K562 (cell line): ENCODE results near the gene POU3F3. TPM values are rescaled to one million over a fixed set of nuclear protein-coding genes. Genes with fewer than 3 reads are reported as not detected.

Experiments
- ATAC-seq: fragments of 200-7000 bp; cut with Tn5 transposase; 3 replicates; pipeline ENCODE4 v1.9.1; 2020; ENCODE audit warnings: moderate library complexity
- BruUV-seq: library from RNA; stranded (reverse); fragments of 400-500 nt; replicated peaks from 2 replicates; lab custom pipeline; 2021; lab: Mats Ljungman, UMichigan
- CTCF ChIA-PET: fragments of 300-600 bp; formaldehyde crosslinking; extraction: SDS; loops from one replicate; lab custom pipeline; 2021; ENCODE audit warnings: low intra/inter-chr PET ratio; lab: Yijun Ruan, JAX
- POLR2A ChIA-PET: fragments of 300-600, 350-650 bp; sonication (Branson Sonifier 250); formaldehyde crosslinking; extraction: SDS; loops from one replicate; lab custom pipeline; 2021; ENCODE audit warnings: antibody characterized with exemption, inconsistent platforms; lab: Yijun Ruan, JAX
- DNase-seq, 4 experiments: peaks; one replicate each; pipeline versions ENCODE4 v3.0.0 to v3.0.0-alpha.2; 2011 to 2018; ENCODE audit warnings: low spot score in 3 of 4, mixed read lengths in 3 of 4; ENCODE audit errors: extremely low read depth in 1 of 4
- FAIRE-seq: peaks from 2 replicates; lab custom pipeline; 2011; peaks lifted over from hg19 to GRCh38; lab: Jason Lieb, UNC
- H2AFZ ChIP-seq: 2 replicates; pipeline ENCODE4 v1.6.0; 2011; ENCODE audit warnings: low read depth, low read length, control low read depth, inconsistent platforms
- H3K27ac ChIP-seq: fragments of 200-600 bp; 3 replicates; pipeline ENCODE4 v1.8.0; 2011; ENCODE audit warnings: low read depth, mild to moderate bottlenecking, control low read depth, inconsistent platforms, low read length, moderate library complexity, mixed read lengths; ENCODE audit errors: extremely low read depth
- H3K27me3 ChIP-seq, 2 experiments: fragments of 300-600 bp in 1 of 2; 2 replicates in 1 of 2; 3 replicates in 1 of 2; pipeline versions ENCODE4 v1.6.0 to v1.8.0; 2011; ENCODE audit warnings: inconsistent platforms in 2 of 2, low read length in 2 of 2, mild to moderate bottlenecking in 1 of 2, mixed read lengths in 1 of 2, moderate library complexity in 1 of 2; ENCODE audit not compliant: control insufficient read depth in 2 of 2, insufficient read depth in 2 of 2
- H3K36me3 ChIP-seq: fragments of 300-600 bp; 3 replicates; pipeline ENCODE4 v1.8.0; 2011; ENCODE audit warnings: mild to moderate bottlenecking, low read length, inconsistent platforms; ENCODE audit not compliant: control insufficient read depth, insufficient read depth
- H3K4me1 ChIP-seq, 2 experiments: fragments of 200-600 bp in 1 of 2; replicated peaks in 1 of 2; 2 replicates in 1 of 2; 3 replicates in 1 of 2; pipeline versions ENCODE4 v1.5.1 to v1.8.0; 2011; ENCODE audit warnings: inconsistent platforms in 2 of 2, low read length in 2 of 2, mild to moderate bottlenecking in 1 of 2, mixed read lengths in 1 of 2, moderate library complexity in 1 of 2; ENCODE audit not compliant: control insufficient read depth in 2 of 2, insufficient read depth in 2 of 2
- H3K4me2 ChIP-seq: 2 replicates; pipeline ENCODE4 v1.6.1; 2011; ENCODE audit warnings: low read length, control low read depth, inconsistent platforms, mixed read lengths; ENCODE audit not compliant: insufficient read depth
- H3K4me3 ChIP-seq: fragments of 200-600 bp; sonication (generic), shearing (Covaris generic); 2 replicates; pipeline ENCODE4 v1.5.1; 2016; ENCODE audit warnings: control low read depth, inconsistent platforms
- H3K79me2 ChIP-seq: fragments of 200-600 bp; 3 replicates; pipeline ENCODE4 v1.8.0; 2011; ENCODE audit warnings: low read length, inconsistent platforms; ENCODE audit not compliant: control insufficient read depth, insufficient read depth
- H3K9ac ChIP-seq, 2 experiments: 2 replicates each; pipeline versions ENCODE4 v1.6.0 to v1.6.1; 2011; ENCODE audit warnings: low read depth in 2 of 2, low read length in 2 of 2, control low read depth in 1 of 2, inconsistent platforms in 1 of 2, mild to moderate bottlenecking in 1 of 2, mixed read lengths in 1 of 2; ENCODE audit not compliant: insufficient read depth in 1 of 2
- H3K9me1 ChIP-seq: one replicate; pipeline ENCODE4 v1.6.0; 2011; ENCODE audit warnings: inconsistent platforms, mild to moderate bottlenecking, low read length, moderate library complexity; ENCODE audit not compliant: control insufficient read depth, insufficient read depth
- H3K9me3 ChIP-seq: replicated peaks from 2 replicates; pipeline ENCODE4 v1.5.1; 2011; ENCODE audit warnings: low read depth, low read length, inconsistent platforms; ENCODE audit not compliant: control insufficient read depth, insufficient read depth
- H4K20me1 ChIP-seq: replicated peaks from 2 replicates; pipeline ENCODE4 v1.6.1; 2011; ENCODE audit warnings: low read length, inconsistent platforms, mixed read lengths; ENCODE audit not compliant: control insufficient read depth, insufficient read depth
- ADNP ChIP-seq: fragments of 200-800 bp; sonication (Bioruptor generic); IDR thresholded peaks from 2 replicates; pipeline ENCODE4 v1.6.1; 2016; ENCODE audit warnings: missing genetic modification characterization, missing compliant biosample characterization
- CREM ChIP-seq: IDR thresholded peaks from 2 replicates; pipeline ENCODE4 v1.6.1; 2014; ENCODE audit warnings: antibody characterized with exemption, low read depth
- ERF ChIP-seq: fragments of 450-650 bp; formaldehyde crosslinking; IDR thresholded peaks from 2 replicates; pipeline ENCODE4 v1.4.0; 2020; ENCODE audit warnings: mild to moderate bottlenecking, mixed read lengths
- ID3 ChIP-seq, 2 experiments: fragments of 250-450 bp in 1 of 2; fragments of 450-650 bp in 1 of 2; sonication (Bioruptor Pico) in 1 of 2; IDR thresholded peaks; 2 replicates each; pipeline versions ENCODE4 v1.6.1 to v1.8.0; 2016 to 2021; ENCODE audit warnings: mild to moderate bottlenecking in 2 of 2, moderate library complexity in 2 of 2, missing compliant biosample characterization in 1 of 2, missing genetic modification characterization in 1 of 2
- KDM5B ChIP-seq: fragments of 200-600 bp; sonication (generic); IDR thresholded peaks from 2 replicates; pipeline ENCODE4 v1.6.1; 2012; ENCODE audit warnings: low read depth, mild to moderate bottlenecking, moderate library complexity, low read length, control low read depth, inconsistent platforms; ENCODE audit not compliant: insufficient replicate concordance
- MYBL2 ChIP-seq, 2 experiments: fragments of 450-650 bp in 1 of 2; sonication (generic) in 1 of 2; formaldehyde crosslinking in 1 of 2; IDR thresholded peaks; 2 replicates each; pipeline versions ENCODE4 v1.6.1 to v1.8.1; 2017 to 2022; ENCODE audit warnings: borderline replicate concordance in 1 of 2, inconsistent platforms in 1 of 2, low read depth in 1 of 2, mild to moderate bottlenecking in 1 of 2, missing genetic modification reagents in 1 of 2, moderate library complexity in 1 of 2
- NFXL1 ChIP-seq: fragments of 450-650 bp; formaldehyde crosslinking; IDR thresholded peaks from 2 replicates; pipeline ENCODE4 v1.4.0; 2021; ENCODE audit warnings: mild to moderate bottlenecking
- NR3C1 ChIP-seq: sonication (generic); formaldehyde crosslinking; IDR thresholded peaks from 2 replicates; pipeline ENCODE4 v1.8.1; 2022; ENCODE audit warnings: missing genetic modification reagents
- PCBP2 ChIP-seq: fragments of 200-400 bp; formaldehyde crosslinking; IDR thresholded peaks from 2 replicates; pipeline ENCODE4 v1.6.1; 2018; ENCODE audit warnings: low read length, low read depth, mild to moderate bottlenecking, moderate library complexity; ENCODE audit not compliant: poor library complexity, severe bottlenecking
- PURB ChIP-seq: sonication (generic); formaldehyde crosslinking; IDR thresholded peaks from 2 replicates; pipeline ENCODE4 v1.9.0; 2021; ENCODE audit warnings: low read depth, mild to moderate bottlenecking, missing genetic modification reagents
- SRSF3 ChIP-seq: fragments of 200-400 bp; formaldehyde crosslinking; IDR thresholded peaks from 2 replicates; pipeline ENCODE4 v1.6.1; 2016; ENCODE audit warnings: mild to moderate bottlenecking, low read length, moderate library complexity; ENCODE audit not compliant: insufficient read depth
- WGBS: fragments of 100-300 bp; shearing (Covaris generic); methylation state at CpG from one replicate; pipeline ENCODE4 v1.1.6; 2016; ENCODE audit warnings: low coverage, mixed read lengths; ENCODE audit not compliant: insufficient coverage; ENCODE audit errors: missing lambda C conversion rate; 5-methylcytosine and 5-hydroxymethylcytosine counted together
- in situ Hi-C: fragments of 300-500 bp; cut with MboI; formaldehyde crosslinking; loops from 4 replicates; pipeline ENCODE4 v1.15.0; 2018; ENCODE audit warnings: inconsistent platforms, mixed read lengths
- intact Hi-C: fragments of 100-400 bp; cut with micrococcal nuclease; formaldehyde crosslinking; loops from 2 replicates; pipeline ENCODE4 v1.14.2; 2022
- polyA plus RNA-seq, 8 experiments: library from polyadenylated mRNA; depleted of rRNA in 4 of 8; stranded (reverse) in 5 of 8; unstranded in 3 of 8; fragments of >200 nt; fragmentation: Nextera tagmentation in 2 of 8; fragmentation: Illumina TruSeq in 1 of 8; extraction: Ambion mirVana in 2 of 8; extraction: Trizol in 1 of 8; gene quantifications; 2 replicates each; pipeline versions ENCODE4 v1.2.1 to v1.2.3, GENCODE V29; 2011 to 2014; ENCODE audit warnings: inconsistent platforms in 1 of 8, missing spikeins in 1 of 8
- total RNA-seq, 7 experiments: library from RNA; depleted of rRNA in 6 of 7; stranded (reverse); fragments of >200 nt in 6 of 7; fragmentation: Illumina TruSeq in 2 of 7; extraction: Trizol in 2 of 7; gene quantifications; 2 replicates each; pipeline versions ENCODE4 v1.2.1 to v1.2.3, GENCODE V29; 2011 to 2021; ENCODE audit warnings: low replicate concordance in 1 of 7

POU3F3 gene
- total and polyA plus RNA-seq, 9 of the 15 experiments (the other 6 are each of a cell fraction or from before 2014, with no cell fraction given): not detected

- ATAC-seq (no peak), FAIRE-seq (no peak), DNase-seq (no peak)
- TF ChIP-seq ERF (CRISPR knock-in tag): no peak
- TF ChIP-seq KDM5B: no peak
- TF ChIP-seq MYBL2 (IDR thresholded peaks at IDR 0.05; ENCODE audit: low read depth): no peak
- TF ChIP-seq MYBL2 (CRISPR knock-in tag; IDR thresholded peaks at IDR 0.05; ENCODE audit: borderline replicate concordance): no peak
- TF ChIP-seq ADNP (tag): no peak
- no peak for TF ChIP-seq PCBP2
- no peak for TF ChIP-seq CREM
- no peak for TF ChIP-seq PURB
- no peak for TF ChIP-seq SRSF3
- no peak for TF ChIP-seq NFXL1 (CRISPR knock-in tag)
- TF ChIP-seq NR3C1 (CRISPR knock-in tag): no peak
- TF ChIP-seq ID3 (CRISPR knock-in tag; IDR thresholded peaks at IDR 0.05): no peak
- TF ChIP-seq ID3 (tag; IDR thresholded peaks at IDR 0.05): no peak
- no peak overlapping the region for H2AFZ ChIP-seq
- H3K9me3 ChIP-seq: no peaks in the 10 kb centered on the region
- ChIA-PET POLR2A (interaction anchor here (0.6 to 0.8 kb wide), 2 partner anchors 274 to 1219 kb away, joined by 3 read pairs; no protein-coding TSS in a partner anchor), CTCF (no interaction called here)
- peaks cover 0 to 35% of the 10 kb centered on the region in 2 experiments; a peak in 3 of 5 replicates for H3K27me3 ChIP-seq
- in situ Hi-C loops (no loop called here), intact Hi-C loops (no loop called here)
- H3K4me3 ChIP-seq: no peak overlapping the region
- WGBS: under 1% methylated on average over 9 of the region's 9 CpGs
- no peaks in the 10 kb centered on the region for H4K20me1 ChIP-seq
- H3K79me2 ChIP-seq: no peaks in the 10 kb centered on the region
- no peaks in the 10 kb centered on the region for H3K9me1 ChIP-seq
- H3K9ac ChIP-seq: no peak overlapping the region
- no TSS peak for BruUV-seq
- no peaks in the 10 kb centered on the region for H3K36me3 ChIP-seq
- H3K4me1 ChIP-seq: peaks cover 0 to 21% of the 10 kb centered on the region in 2 experiments; a peak in 1 of 5 replicates
- no peak overlapping the region for H3K4me2 ChIP-seq
- no peak overlapping the region for H3K27ac ChIP-seq
These were observed 6.9 kb upstream of the POU3F3 start for GRCh38 chr2:104846786-104847585.
